ENCODE results near the gene NID1. TPM values are rescaled to one million over a fixed set of nuclear protein-coding genes. Genes with fewer than 3 reads are reported as not detected.
"Not testable (repeated sequence)": the region's sequence is repeated elsewhere in the genome, so short reads cannot be mapped to it uniquely, and the experiment has no call there.

Gene NID1
- total RNA-seq, 1 experiment from 2014 or later, result 19.2 TPM

GRCh38 chr1:235966134-235966533, 98.8 kb downstream of the NID1 start:
- ATAC-seq; CTCF ChIA-PET; DNase-seq (ENCODE audit: low spot score); H3K36me3 Mint-ChIP-seq; POLR2A ChIA-PET; H3K4me3 Mint-ChIP-seq; H3K27ac Mint-ChIP-seq; H3K27me3 Mint-ChIP-seq (ENCODE audit: low read depth); H3K4me1 Mint-ChIP-seq; H3K9me3 Mint-ChIP-seq: not testable (repeated sequence)

- Mint-ChIP-seq H3K4me3 (no peak overlapping the region), H3K36me3 (no peaks in the 10 kb centered on the region), H3K9me3 (no peaks in the 10 kb centered on the region), H3K4me1 (no peaks in the 10 kb centered on the region), H3K27ac (no peak overlapping the region), H3K27me3 (ENCODE audit: low read depth) (no peaks in the 10 kb centered on the region)
- POLR2A ChIA-PET, result no interaction called here
- CTCF ChIA-PET, result interaction anchor here (6.3 kb wide), 1 partner anchor 11 kb away, joined by 36 read pairs; no protein-coding TSS in a partner anchor
- ATAC-seq (no peak), DNase-seq (ENCODE audit: low spot score) (no peak)
- no peak for TF ChIP-seq NFYB (CRISPR knock-in tag; conservative IDR thresholded peaks at IDR 0.05; ENCODE audit: low read depth)
- TF ChIP-seq SMAD3 (CRISPR knock-in tag; IDR thresholded peaks at IDR 0.05; ENCODE audit: borderline replicate concordance), result no peak
- TF ChIP-seq ZNF317 (CRISPR knock-in tag; IDR thresholded peaks at IDR 0.05; ENCODE audit: borderline replicate concordance, low read depth), result no peak
- no peak for TF ChIP-seq ZNF532 (CRISPR knock-in tag; IDR thresholded peaks at IDR 0.05; ENCODE audit: borderline replicate concordance)
- no peak for TF ChIP-seq IRF1 (CRISPR knock-in tag; IDR thresholded peaks at IDR 0.05)
- no peak for TF ChIP-seq ZNF671 (CRISPR knock-in tag; IDR thresholded peaks at IDR 0.05)
- TF ChIP-seq ZNF512 (CRISPR knock-in tag; IDR thresholded peaks at IDR 0.05; ENCODE audit: borderline replicate concordance), result no peak
Measured at GRCh38 chr1:235960809-235961208, 104.1 kb downstream of the NID1 start.

- CTCF ChIA-PET, result interaction anchor here (1.6 to 6.3 kb wide), 2 partner anchors 13 to 14 kb away, joined by 3 to 36 read pairs; no protein-coding TSS in a partner anchor
- no peak for TF ChIP-seq FOXP4 (CRISPR knock-in tag; IDR thresholded peaks at IDR 0.05)
- no peak for TF ChIP-seq USF2 (CRISPR knock-in tag; IDR thresholded peaks at IDR 0.05)
- no peak for TF ChIP-seq MLX (CRISPR knock-in tag; IDR thresholded peaks at IDR 0.05)
- TF ChIP-seq NR2C2 (CRISPR knock-in tag; IDR thresholded peaks at IDR 0.05), result no peak
- TF ChIP-seq NFE2L1 (CRISPR knock-in tag; IDR thresholded peaks at IDR 0.05), result no peak
- TF ChIP-seq ZNF138 (CRISPR knock-in tag; conservative IDR thresholded peaks at IDR 0.05), result no peak
- no peak for TF ChIP-seq ATF3 (CRISPR knock-in tag; conservative IDR thresholded peaks at IDR 0.05)
- Mint-ChIP-seq H3K27me3 (ENCODE audit: low read depth) (no peaks in the 10 kb centered on the region), H3K9me3 (no peaks in the 10 kb centered on the region), H3K27ac (no peak overlapping the region), H3K36me3 (no peaks in the 10 kb centered on the region), H3K4me1 (no peaks in the 10 kb centered on the region), H3K4me3 (no peak overlapping the region)
- ATAC-seq (no peak), DNase-seq (ENCODE audit: low spot score) (no peak)
- POLR2A ChIA-PET, result no interaction called here
Measured at GRCh38 chr1:235958021-235958420, 106.9 kb downstream of the NID1 start.
